Tibial nerve (tissue), 3 donors: ENCODE data around the gene PRKAG2.

Experiments used
- POLR2A ChIP-seq, 2 donors: fragments of 450-650 bp; IDR thresholded peaks; one replicate each; pipeline ENCODE4 v1.6.1; 2017; ENCODE audit warnings: antibody characterized with exemption in 2 of 2, mild to moderate bottlenecking in 2 of 2, moderate library complexity in 2 of 2
- TF ChIP-seq, protein P1 (sequence below), 5 experiments: fragments of 200-600 bp in 3 of 5; fragments of 450-650 bp in 2 of 5; sonication (generic) in 3 of 5; IDR thresholded peaks; one replicate each; pipeline ENCODE4 v1.5.1; 2016 to 2019; ENCODE audit warnings: antibody characterized with exemption in 5 of 5, mild to moderate bottlenecking in 3 of 5, moderate library complexity in 2 of 5

DNA sequence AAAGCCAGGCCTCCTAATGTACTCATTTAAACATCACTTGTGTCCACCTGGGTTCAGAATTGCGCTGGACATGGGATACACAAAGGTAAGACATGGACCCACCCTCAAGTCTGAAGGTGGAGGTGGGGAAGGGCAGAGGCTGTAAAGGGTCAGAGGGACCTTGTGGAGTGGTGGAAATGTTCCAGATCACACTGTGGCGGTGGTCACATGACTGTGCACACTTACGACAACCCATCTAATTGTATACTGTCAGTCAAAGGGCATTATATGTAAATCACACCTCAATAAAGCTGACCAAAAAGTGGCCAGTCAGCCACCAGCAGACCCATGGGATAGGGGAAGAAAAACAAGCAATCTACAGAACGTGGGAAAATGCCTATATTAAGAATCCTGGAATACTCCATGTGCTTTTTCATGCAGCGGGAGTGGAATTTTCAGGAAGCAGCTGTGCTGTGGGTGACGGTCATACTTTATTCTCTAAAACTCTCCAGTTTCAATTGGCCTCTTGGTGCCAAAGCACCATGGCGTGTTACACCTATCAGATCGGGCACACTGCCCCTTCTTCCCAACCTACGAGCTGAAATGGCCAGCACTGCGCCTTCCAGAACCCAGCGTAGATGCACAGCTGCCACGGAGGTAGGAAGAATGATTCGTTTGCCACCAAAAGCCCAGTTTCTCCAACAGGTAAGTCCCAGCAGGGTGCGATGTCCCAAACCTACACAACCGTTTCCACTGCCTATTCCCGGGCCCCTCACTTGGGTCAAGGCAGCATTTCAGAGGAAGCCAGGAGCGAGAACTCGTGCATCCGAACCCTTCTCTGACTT is 69.8 kb downstream of the PRKAG2 start:
- TF ChIP-seq, protein P1, sequence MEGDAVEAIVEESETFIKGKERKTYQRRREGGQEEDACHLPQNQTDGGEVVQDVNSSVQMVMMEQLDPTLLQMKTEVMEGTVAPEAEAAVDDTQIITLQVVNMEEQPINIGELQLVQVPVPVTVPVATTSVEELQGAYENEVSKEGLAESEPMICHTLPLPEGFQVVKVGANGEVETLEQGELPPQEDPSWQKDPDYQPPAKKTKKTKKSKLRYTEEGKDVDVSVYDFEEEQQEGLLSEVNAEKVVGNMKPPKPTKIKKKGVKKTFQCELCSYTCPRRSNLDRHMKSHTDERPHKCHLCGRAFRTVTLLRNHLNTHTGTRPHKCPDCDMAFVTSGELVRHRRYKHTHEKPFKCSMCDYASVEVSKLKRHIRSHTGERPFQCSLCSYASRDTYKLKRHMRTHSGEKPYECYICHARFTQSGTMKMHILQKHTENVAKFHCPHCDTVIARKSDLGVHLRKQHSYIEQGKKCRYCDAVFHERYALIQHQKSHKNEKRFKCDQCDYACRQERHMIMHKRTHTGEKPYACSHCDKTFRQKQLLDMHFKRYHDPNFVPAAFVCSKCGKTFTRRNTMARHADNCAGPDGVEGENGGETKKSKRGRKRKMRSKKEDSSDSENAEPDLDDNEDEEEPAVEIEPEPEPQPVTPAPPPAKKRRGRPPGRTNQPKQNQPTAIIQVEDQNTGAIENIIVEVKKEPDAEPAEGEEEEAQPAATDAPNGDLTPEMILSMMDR (IDR thresholded peaks at IDR 0.05) = no peak
- no peak for TF ChIP-seq POLR2A (IDR thresholded peaks at IDR 0.05)
